ENCODE results near the gene MTFMT. TPM values are rescaled to one million over a fixed set of nuclear protein-coding genes. Genes with fewer than 3 reads are reported as not detected.

The MTFMT gene
- total and polyA plus RNA-seq, 2 of the 4 experiments (the other 2 are of a cell fraction): 8.9 to 21.3 TPM

GRCh38 chr15:65038836-65039235 lies 9.4 kb upstream of the MTFMT start:
- dilution Hi-C loops (cut with HindIII; ENCODE audit: low sequenced_read_pairs, unreplicated experiment): no loop called here
- DNase-seq: no peak
- Histone ChIP-seq H3K4me1 (ENCODE audit: control insufficient read depth, insufficient read depth, low read length) (peaks cover 7% of the 10 kb centered on the region; the same call in 1 of the 2 replicates), H2BK120ac (ENCODE audit: low read depth, low read length) (no peak overlapping the region), H2AFZ (replicated peaks; ENCODE audit: low read length, poor library complexity) (peak overlapping the region; percentile 26), H2AK5ac (ENCODE audit: low read depth, low read length) (peak overlapping the region; percentile 23; the same call in 1 of the 2 replicates), H3K27ac (ENCODE audit: insufficient read depth, low read length) (no peak overlapping the region), H4K91ac (ENCODE audit: insufficient read depth, low read depth, low read length) (no peak overlapping the region), H3K4ac (ENCODE audit: low read depth, low read length) (no peak overlapping the region), H3K4me2 (ENCODE audit: low read depth, low read length) (no peak overlapping the region), H3K79me1 (ENCODE audit: low read depth in 1 of 2, low read length in 2 of 2) (no peaks in the 10 kb centered on the region), H3K9me3 (ENCODE audit: control insufficient read depth, insufficient read depth, low read length) (no peaks in the 10 kb centered on the region), H3K27me3 (ENCODE audit: control insufficient read depth, insufficient read depth, low read length) (no peaks in the 10 kb centered on the region), H4K8ac (ENCODE audit: low read depth in 2 of 2, low read length in 2 of 2) (no peak overlapping the region), H3K14ac (replicated peaks; ENCODE audit: low read depth, low read length) (no peak overlapping the region), H2AK9ac (replicated peaks; ENCODE audit: low read depth, low read length, poor library complexity) (no peak overlapping the region), H4K20me1 (ENCODE audit: insufficient read depth, low read length) (no peaks in the 10 kb centered on the region), H3K56ac (ENCODE audit: extremely low read depth, insufficient read depth, low read length) (no peak overlapping the region), H4K5ac (ENCODE audit: low read depth, low read length) (no peak overlapping the region), H2BK20ac (ENCODE audit: low read depth, low read length) (no peak overlapping the region), H3K4me3 (ENCODE audit: insufficient read depth, low read depth, low read length) (no peak overlapping the region), H3K23ac (ENCODE audit: low read depth, low read length) (no peak overlapping the region), H2BK15ac (ENCODE audit: low read depth, low read length) (no peak overlapping the region), H3K18ac (ENCODE audit: low read depth, low read length) (no peak overlapping the region), H3K9me1 (ENCODE audit: insufficient read depth, low read length) (peaks cover 7% of the 10 kb centered on the region; the same call in 1 of the 2 replicates), H3K9ac (ENCODE audit: low read depth, low read length) (no peak overlapping the region), H3K36me3 (ENCODE audit: control insufficient read depth, insufficient read depth, low read length) (no peaks in the 10 kb centered on the region), H2BK5ac (ENCODE audit: low read depth, low read length, poor library complexity, severe bottlenecking) (no peak overlapping the region)
- intact Hi-C loops (cut with micrococcal nuclease): loop anchor here (10.0 kb wide), 1 partner anchor 236 kb away; no protein-coding TSS in a partner anchor
- POLR2A ChIA-PET (ENCODE audit: unreplicated experiment): no interaction called here
- ATAC-seq (ENCODE audit: low read depth): no peak
- no CpG with 5 or more reads among the region's 5 CpGs for WGBS, 2 experiments (ENCODE audit: extremely low coverage in 2 of 2, insufficient read length in 1 of 2)
- CTCF ChIA-PET: interaction anchor here (0.6 to 1.4 kb wide), 2 partner anchors 44 to 103 kb away, joined by 4 to 6 read pairs; no protein-coding TSS in a partner anchor
- no TSS peak for BruUV-seq (replicated peaks)
- TF ChIP-seq CEBPB (IDR thresholded peaks at IDR 0.05; ENCODE audit: low read depth, low read length) (no peak), MXI1 (IDR thresholded peaks at IDR 0.05; ENCODE audit: borderline replicate concordance, low read depth, low read length) (no peak)
- in situ Hi-C loops (cut with MboI; ENCODE audit: low sequenced_read_pairs): loop anchor here (10.0 kb wide), 2 partner anchors 46 to 236 kb away; no protein-coding TSS in a partner anchor

Measured in IMR-90 (cell line).